H9 (cell line): ENCODE data around the gene KRTAP10-12. TPM values are rescaled to one million over a fixed set of nuclear protein-coding genes. Genes with fewer than 3 reads are reported as not detected.
A peak's percentile ranks its signal among the peaks of the same experiment; 100 is the strongest.

ENCODE experiments used
- DNase-seq: peaks from one replicate; pipeline ENCODE4 v3.0.0-alpha.2; 2017
- H2AFZ ChIP-seq: one replicate; pipeline ENCODE4 v1.6.1; 2013; ENCODE audit warnings: mild to moderate bottlenecking, low read length, control low read depth, moderate library complexity
- H2AK5ac ChIP-seq: 2 replicates; pipeline ENCODE4 v1.6.1; 2013; ENCODE audit warnings: low read length, control low read depth, mixed read lengths; ENCODE audit not compliant: insufficient read length
- H2BK120ac ChIP-seq: one replicate; pipeline ENCODE4 v1.6.1; 2013; ENCODE audit warnings: low read depth, mild to moderate bottlenecking, low read length, control low read depth, inconsistent platforms; ENCODE audit not compliant: poor library complexity, severe bottlenecking
- H2BK12ac ChIP-seq: 2 replicates; pipeline ENCODE4 v1.6.1; 2013; ENCODE audit warnings: low read length, control low read depth, mixed read lengths, low read depth; ENCODE audit not compliant: insufficient read length
- H2BK15ac ChIP-seq: 2 replicates; pipeline ENCODE4 v1.6.1; 2013; ENCODE audit warnings: low read depth, low read length, control low read depth
- H2BK20ac ChIP-seq: one replicate; pipeline ENCODE4 v1.6.1; 2013; ENCODE audit warnings: low read depth, mild to moderate bottlenecking, low read length, control low read depth, inconsistent platforms; ENCODE audit not compliant: poor library complexity, severe bottlenecking
- H2BK5ac ChIP-seq: 2 replicates; pipeline ENCODE4 v1.6.1; 2013; ENCODE audit warnings: low read length, control low read depth, mixed read lengths; ENCODE audit not compliant: insufficient read length
- H3K14ac ChIP-seq: 2 replicates; pipeline ENCODE4 v1.6.1; 2013; ENCODE audit warnings: low read length, control low read depth; ENCODE audit not compliant: insufficient read depth
- H3K18ac ChIP-seq: 2 replicates; pipeline ENCODE4 v1.6.1; 2013; ENCODE audit warnings: low read depth, mild to moderate bottlenecking, mixed read lengths, low read length, control low read depth; ENCODE audit not compliant: insufficient read length
- H3K23ac ChIP-seq: 2 replicates; pipeline ENCODE4 v1.6.1; 2013; ENCODE audit warnings: low read length, control low read depth, mixed read lengths, low read depth; ENCODE audit not compliant: insufficient read length
- H3K23me2 ChIP-seq: 2 replicates; pipeline ENCODE4 v1.6.1; 2013; ENCODE audit warnings: low read depth, mild to moderate bottlenecking, mixed read lengths, low read length, control low read depth; ENCODE audit not compliant: insufficient read length, poor library complexity, severe bottlenecking
- H3K27ac ChIP-seq: 2 replicates; pipeline ENCODE4 v1.5.1; 2013; ENCODE audit warnings: low read length, control low read depth, mixed read lengths, low read depth; ENCODE audit not compliant: insufficient read length
- H3K27me3 ChIP-seq: 2 replicates; pipeline ENCODE4 v1.6.1; 2013; ENCODE audit warnings: low read length, control low read depth, inconsistent platforms; ENCODE audit not compliant: insufficient read depth
- H3K4ac ChIP-seq: 2 replicates; pipeline ENCODE4 v1.6.1; 2013; ENCODE audit warnings: low read depth, mild to moderate bottlenecking, control low read depth, inconsistent platforms, low read length, moderate library complexity
- H3K4me1 ChIP-seq: 2 replicates; pipeline ENCODE4 v1.6.1; 2013; ENCODE audit warnings: low read length, control low read depth, inconsistent platforms; ENCODE audit not compliant: insufficient read depth
- H3K4me2 ChIP-seq: 2 replicates; pipeline ENCODE4 v1.6.1; 2013; ENCODE audit warnings: low read length, control low read depth, mixed read lengths; ENCODE audit not compliant: insufficient read length, insufficient read depth
- H3K56ac ChIP-seq: 2 replicates; pipeline ENCODE4 v1.6.1; 2013; ENCODE audit warnings: low read depth, mild to moderate bottlenecking, mixed read lengths, low read length, control low read depth; ENCODE audit not compliant: insufficient read length
- H3K79me1 ChIP-seq: 2 replicates; pipeline ENCODE4 v1.6.1; 2013; ENCODE audit warnings: low read depth, mild to moderate bottlenecking, moderate library complexity, low read length, control low read depth, inconsistent platforms; ENCODE audit not compliant: insufficient read depth, poor library complexity, severe bottlenecking
- H3K79me2 ChIP-seq: 2 replicates; pipeline ENCODE4 v1.6.1; 2013; ENCODE audit warnings: low read length, control low read depth, inconsistent platforms; ENCODE audit not compliant: insufficient read depth
- H3K9ac ChIP-seq: 2 replicates; pipeline ENCODE4 v1.6.1; 2013; ENCODE audit warnings: low read length, control low read depth, mixed read lengths; ENCODE audit not compliant: insufficient read length; ENCODE audit errors: extremely low read depth
- H3K9me3 ChIP-seq: one replicate; pipeline ENCODE4 v1.6.1; 2013; ENCODE audit warnings: low read depth, low read length, inconsistent platforms; ENCODE audit not compliant: control insufficient read depth
- H3T11ph ChIP-seq: one replicate; pipeline ENCODE4 v1.6.1; 2013; ENCODE audit warnings: mild to moderate bottlenecking, low read length, control low read depth, inconsistent platforms
- H4K20me1 ChIP-seq: one replicate; pipeline ENCODE4 v1.6.1; 2013; ENCODE audit not compliant: control insufficient read depth, insufficient read length, insufficient read depth
- H4K5ac ChIP-seq: 2 replicates; pipeline ENCODE4 v1.6.1; 2013; ENCODE audit warnings: low read depth, mild to moderate bottlenecking, mixed read lengths, low read length, control low read depth; ENCODE audit not compliant: insufficient read length
- H4K8ac ChIP-seq: replicated peaks from 2 replicates; pipeline ENCODE4 v1.6.1; 2013; ENCODE audit warnings: low read length, control low read depth, mixed read lengths, low read depth; ENCODE audit not compliant: insufficient read length
- H4K91ac ChIP-seq: 2 replicates; pipeline ENCODE4 v1.6.1; 2013; ENCODE audit warnings: low read depth, mild to moderate bottlenecking, moderate library complexity, mixed read lengths, low read length, control low read depth; ENCODE audit not compliant: insufficient read length
- H3K27ac Mint-ChIP-seq, 3 experiments: 2 replicates in 2 of 3; 3 replicates in 1 of 3; pipeline ENCODE4 v1.8.0; 2020 to 2021; ENCODE audit warnings: mixed read lengths in 3 of 3, mild to moderate bottlenecking in 1 of 3, moderate library complexity in 1 of 3
- H3K27me3 Mint-ChIP-seq: 2 replicates; pipeline ENCODE4 v1.8.0; 2021; ENCODE audit warnings: low read depth, mild to moderate bottlenecking, moderate library complexity, mixed read lengths
- H3K36me3 Mint-ChIP-seq, 3 experiments: 2 replicates in 2 of 3; 3 replicates in 1 of 3; pipeline ENCODE4 v1.8.0; 2020 to 2021; ENCODE audit warnings: low read depth in 3 of 3, mixed read lengths in 3 of 3; ENCODE audit not compliant: insufficient read depth in 1 of 3
- H3K4me1 Mint-ChIP-seq, 2 experiments: 2 replicates each; pipeline ENCODE4 v1.8.0; 2020; ENCODE audit warnings: mixed read lengths in 2 of 2
- H3K4me3 Mint-ChIP-seq, 2 experiments: 2 replicates in 1 of 2; 3 replicates in 1 of 2; pipeline ENCODE4 v1.8.0; 2020 to 2021; ENCODE audit warnings: mild to moderate bottlenecking in 2 of 2, mixed read lengths in 2 of 2, moderate library complexity in 1 of 2
- H3K9me3 Mint-ChIP-seq, 2 experiments: 2 replicates in 1 of 2; 3 replicates in 1 of 2; pipeline ENCODE4 v1.8.0; 2020; ENCODE audit warnings: mild to moderate bottlenecking in 2 of 2, mixed read lengths in 2 of 2, moderate library complexity in 1 of 2
- WGBS: extraction: QIAGEN DNeasy Blood & Tissue Kit; methylation state at CpG from one replicate; pipeline ENCODE4 v1.1.7; 2013; ENCODE audit warnings: missing lambda C conversion rate, low lambda C conversion rate, mixed read lengths; ENCODE audit not compliant: insufficient read length; ENCODE audit errors: extremely low coverage; 5-methylcytosine and 5-hydroxymethylcytosine counted together
- total RNA-seq: library from RNA; stranded (reverse); gene quantifications from 2 replicates; pipeline ENCODE4 v1.2.1, GENCODE V29; 2021
- TF ChIP-seq, protein P1 (sequence below): fragments of 200-600 bp; sonication (generic); conservative IDR thresholded peaks from 3 replicates; pipeline ENCODE4 v1.8.0; 2021; ENCODE audit warnings: antibody characterized with exemption, mild to moderate bottlenecking

KRTAP10-12 gene
- total RNA-seq, 1 experiment from 2014 or later = not detected

DNA sequence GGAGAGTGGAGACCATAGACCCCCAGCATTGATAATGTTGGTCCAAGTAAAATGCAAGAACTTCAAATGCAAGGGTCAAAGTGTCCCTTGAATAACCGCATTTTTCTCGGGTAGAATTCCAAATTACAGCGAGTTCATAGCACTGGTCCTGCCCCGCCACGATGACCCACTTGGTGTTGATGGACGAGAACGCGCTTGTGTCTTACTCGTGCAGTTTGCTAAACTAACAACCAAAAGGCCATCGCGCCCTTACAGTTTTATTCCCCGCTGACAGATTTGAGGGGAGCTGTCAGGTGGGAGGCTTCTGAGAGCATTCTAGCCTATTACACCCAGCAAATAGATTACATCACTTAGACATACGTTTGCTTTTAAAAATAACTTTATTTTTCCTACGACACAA lies 31.7 kb downstream of the KRTAP10-12 start:
- peaks cover 3% of the 10 kb centered on the region for H3K23me2 ChIP-seq
- Mint-ChIP-seq H3K9me3 (no peaks in the 10 kb centered on the region), H3K36me3 (peaks cover 0 to 10% (median 0%) of the 10 kb centered on the region in 3 experiments; a peak in 1 of 7 replicates), H3K4me1 (peaks cover 20 to 26% of the 10 kb centered on the region in 2 experiments), H3K4me3 (no peak overlapping the region), H3K27me3 (peaks cover 20% of the 10 kb centered on the region), H3K27ac (no peak overlapping the region)
- H3K18ac ChIP-seq = no peak overlapping the region
- no peak overlapping the region for H4K5ac ChIP-seq
- WGBS = no CpG with 5 or more reads among the region's 14 CpGs
- H4K20me1 ChIP-seq = no peaks in the 10 kb centered on the region
- no peak overlapping the region for H3K4ac ChIP-seq
- no peaks in the 10 kb centered on the region for H3K79me1 ChIP-seq
- H2BK12ac ChIP-seq = no peak overlapping the region
- H2AK5ac ChIP-seq = no peak overlapping the region
- no peak overlapping the region for H3K9ac ChIP-seq
- DNase-seq = peak; percentile 16
- no peak overlapping the region for H3K4me2 ChIP-seq
- no peak overlapping the region for H2AFZ ChIP-seq
- no peaks in the 10 kb centered on the region for H3K9me3 ChIP-seq
- no peaks in the 10 kb centered on the region for H3K27me3 ChIP-seq
- H3K27ac ChIP-seq = no peak overlapping the region
- TF ChIP-seq, protein P1, sequence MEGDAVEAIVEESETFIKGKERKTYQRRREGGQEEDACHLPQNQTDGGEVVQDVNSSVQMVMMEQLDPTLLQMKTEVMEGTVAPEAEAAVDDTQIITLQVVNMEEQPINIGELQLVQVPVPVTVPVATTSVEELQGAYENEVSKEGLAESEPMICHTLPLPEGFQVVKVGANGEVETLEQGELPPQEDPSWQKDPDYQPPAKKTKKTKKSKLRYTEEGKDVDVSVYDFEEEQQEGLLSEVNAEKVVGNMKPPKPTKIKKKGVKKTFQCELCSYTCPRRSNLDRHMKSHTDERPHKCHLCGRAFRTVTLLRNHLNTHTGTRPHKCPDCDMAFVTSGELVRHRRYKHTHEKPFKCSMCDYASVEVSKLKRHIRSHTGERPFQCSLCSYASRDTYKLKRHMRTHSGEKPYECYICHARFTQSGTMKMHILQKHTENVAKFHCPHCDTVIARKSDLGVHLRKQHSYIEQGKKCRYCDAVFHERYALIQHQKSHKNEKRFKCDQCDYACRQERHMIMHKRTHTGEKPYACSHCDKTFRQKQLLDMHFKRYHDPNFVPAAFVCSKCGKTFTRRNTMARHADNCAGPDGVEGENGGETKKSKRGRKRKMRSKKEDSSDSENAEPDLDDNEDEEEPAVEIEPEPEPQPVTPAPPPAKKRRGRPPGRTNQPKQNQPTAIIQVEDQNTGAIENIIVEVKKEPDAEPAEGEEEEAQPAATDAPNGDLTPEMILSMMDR = no peak
- H2BK120ac ChIP-seq = no peak overlapping the region
- no peak overlapping the region for H3K56ac ChIP-seq
- H2BK20ac ChIP-seq = no peak overlapping the region
- H3K14ac ChIP-seq = no peak overlapping the region
- no peak overlapping the region for H2BK15ac ChIP-seq
- no peak overlapping the region for H3T11ph ChIP-seq
- no peaks in the 10 kb centered on the region for H3K79me2 ChIP-seq
- H2BK5ac ChIP-seq = no peak overlapping the region
- H3K23ac ChIP-seq = no peak overlapping the region
- H3K4me1 ChIP-seq = no peaks in the 10 kb centered on the region
- no peak overlapping the region for H4K91ac ChIP-seq
- H4K8ac ChIP-seq = no peak overlapping the region
